ENCODE measurements around the gene MAZ. TPM values are rescaled to one million over a fixed set of nuclear protein-coding genes. Genes with fewer than 3 reads are reported as not detected.
A peak's percentile ranks its signal among the peaks of the same experiment; 100 is the strongest.

Gene MAZ
- polyA plus RNA-seq, 1 donor from 2014 or later: 147 TPM

- Histone ChIP-seq H3F3A (ENCODE audit: insufficient read depth, low read length, poor library complexity, severe bottlenecking) (no peaks in the 10 kb centered on the region), H3K27ac (ENCODE audit: low read length) (peak overlapping the region; percentile 98), H3K9ac (ENCODE audit: low read length) (peak overlapping the region; percentile 99), H3K27me3 (ENCODE audit: insufficient read depth, low read depth, low read length) (no peaks in the 10 kb centered on the region), H4K20me1 (ENCODE audit: insufficient read depth) (peaks cover 3% of the 10 kb centered on the region), H3K79me2 (replicated peaks; ENCODE audit: insufficient read depth, low read length) (peaks cover 54% of the 10 kb centered on the region), H2AFZ (ENCODE audit: low read depth, low read length) (no peak overlapping the region), H3K9me2 (ENCODE audit: insufficient read depth, low read length) (no peaks in the 10 kb centered on the region), H3K36me3 (ENCODE audit: insufficient read depth, low read length) (no peaks in the 10 kb centered on the region), H3K4me2 (ENCODE audit: low read length) (peak overlapping the region; percentile 87), H3K9me3 (ENCODE audit: low read length) (no peaks in the 10 kb centered on the region), H3K4me3 (ENCODE audit: low read length) (peak overlapping the region; percentile 100)
- TF ChIP-seq SMC3 (conservative IDR thresholded peaks at IDR 0.05; ENCODE audit: poor library complexity) (no peak), EZH2 (IDR thresholded peaks at IDR 0.05; ENCODE audit: borderline replicate concordance, insufficient read depth, low read length, poor library complexity, severe bottlenecking) (no peak), TAF1 (IDR thresholded peaks at IDR 0.05; ENCODE audit: low read depth) (no peak)
Measured at GRCh38 chr16:29810699-29811169, 4.4 kb downstream of the MAZ start.

GRCh38 chr16:29811170-29811895, 5.0 kb downstream of the MAZ start:
- Histone ChIP-seq H3K4me2 (ENCODE audit: low read length) (peak overlapping the region; percentile 87), H3K36me3 (ENCODE audit: insufficient read depth, low read length) (no peaks in the 10 kb centered on the region), H2AFZ (ENCODE audit: low read depth, low read length) (peak overlapping the region; percentile 14), H3F3A (ENCODE audit: insufficient read depth, low read length, poor library complexity, severe bottlenecking) (no peaks in the 10 kb centered on the region), H3K9me2 (ENCODE audit: insufficient read depth, low read length) (no peaks in the 10 kb centered on the region), H3K9ac (ENCODE audit: low read length) (peak overlapping the region; percentile 99), H3K4me3 (ENCODE audit: low read length) (peak overlapping the region; percentile 100), H3K79me2 (replicated peaks; ENCODE audit: insufficient read depth, low read length) (peaks cover 54% of the 10 kb centered on the region), H3K27ac (ENCODE audit: low read length) (peak overlapping the region; percentile 98), H4K20me1 (ENCODE audit: insufficient read depth) (peaks cover 3% of the 10 kb centered on the region), H3K27me3 (ENCODE audit: insufficient read depth, low read depth, low read length) (no peaks in the 10 kb centered on the region), H3K9me3 (ENCODE audit: low read length) (no peaks in the 10 kb centered on the region)
- TF ChIP-seq RAD21 (conservative IDR thresholded peaks at IDR 0.05): no peak
- peak; percentile 18 for TF ChIP-seq EP300 (conservative IDR thresholded peaks at IDR 0.05; ENCODE audit: poor library complexity, severe bottlenecking)
- TF ChIP-seq, protein P1, sequence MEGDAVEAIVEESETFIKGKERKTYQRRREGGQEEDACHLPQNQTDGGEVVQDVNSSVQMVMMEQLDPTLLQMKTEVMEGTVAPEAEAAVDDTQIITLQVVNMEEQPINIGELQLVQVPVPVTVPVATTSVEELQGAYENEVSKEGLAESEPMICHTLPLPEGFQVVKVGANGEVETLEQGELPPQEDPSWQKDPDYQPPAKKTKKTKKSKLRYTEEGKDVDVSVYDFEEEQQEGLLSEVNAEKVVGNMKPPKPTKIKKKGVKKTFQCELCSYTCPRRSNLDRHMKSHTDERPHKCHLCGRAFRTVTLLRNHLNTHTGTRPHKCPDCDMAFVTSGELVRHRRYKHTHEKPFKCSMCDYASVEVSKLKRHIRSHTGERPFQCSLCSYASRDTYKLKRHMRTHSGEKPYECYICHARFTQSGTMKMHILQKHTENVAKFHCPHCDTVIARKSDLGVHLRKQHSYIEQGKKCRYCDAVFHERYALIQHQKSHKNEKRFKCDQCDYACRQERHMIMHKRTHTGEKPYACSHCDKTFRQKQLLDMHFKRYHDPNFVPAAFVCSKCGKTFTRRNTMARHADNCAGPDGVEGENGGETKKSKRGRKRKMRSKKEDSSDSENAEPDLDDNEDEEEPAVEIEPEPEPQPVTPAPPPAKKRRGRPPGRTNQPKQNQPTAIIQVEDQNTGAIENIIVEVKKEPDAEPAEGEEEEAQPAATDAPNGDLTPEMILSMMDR (IDR thresholded peaks at IDR 0.05; ENCODE audit: poor library complexity, severe bottlenecking): no peak
- TF ChIP-seq EZH2 (IDR thresholded peaks at IDR 0.05; ENCODE audit: borderline replicate concordance, insufficient read depth, low read length, poor library complexity, severe bottlenecking): no peak
- no peak for TF ChIP-seq TAF1 (IDR thresholded peaks at IDR 0.05; ENCODE audit: low read depth)
- peak; percentile 24 for TF ChIP-seq MXI1 (conservative IDR thresholded peaks at IDR 0.05; ENCODE audit: poor library complexity, severe bottlenecking)
- peak; percentile 50 for TF ChIP-seq POLR2AphosphoS5 (IDR thresholded peaks at IDR 0.05)
- TF ChIP-seq REST (IDR thresholded peaks at IDR 0.05; ENCODE audit: borderline replicate concordance): peak; percentile 28
- peak; percentile 7 for TF ChIP-seq SMC3 (conservative IDR thresholded peaks at IDR 0.05; ENCODE audit: poor library complexity)
